ENCODE results near the gene NFKBIZ. TPM values are rescaled to one million over a fixed set of nuclear protein-coding genes. Genes with fewer than 3 reads are reported as not detected.
"Not testable (repeated sequence)": the region's sequence is repeated elsewhere in the genome, so short reads cannot be mapped to it uniquely, and the experiment has no call there.

Gene NFKBIZ
- total and polyA plus RNA-seq, 4 experiments from 2014 or later, result 7.3 to 79.5 (median 44.6) TPM

DNA sequence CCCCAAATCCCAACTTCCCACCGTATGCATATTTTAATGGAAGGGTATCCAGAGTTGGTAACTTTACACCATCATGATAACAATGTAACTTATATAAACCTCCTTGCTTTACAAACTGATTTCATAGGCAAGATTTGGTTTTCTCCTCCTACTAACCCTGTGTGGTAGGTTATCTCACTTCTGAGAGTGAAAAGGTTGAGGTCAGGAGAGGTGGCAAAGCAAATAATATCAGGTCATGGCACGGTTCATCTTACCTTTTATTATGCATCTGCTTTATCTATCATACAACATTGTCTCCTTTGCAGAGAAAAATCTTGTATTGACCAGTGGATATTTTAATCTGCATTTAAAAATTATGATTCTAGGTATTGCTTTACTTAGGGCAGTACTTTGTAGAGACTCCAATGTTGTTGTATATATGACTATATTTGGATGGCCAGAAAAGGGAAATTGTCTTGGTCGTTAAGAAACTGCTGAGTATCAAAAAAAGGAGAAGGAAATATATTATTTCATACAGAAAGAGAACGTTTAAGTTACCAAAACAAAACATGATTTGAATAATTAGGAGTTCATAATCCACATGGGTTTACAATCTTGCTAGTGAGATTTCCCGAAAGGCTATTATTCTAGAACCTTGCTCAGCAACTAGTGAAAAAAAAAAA is 30.4 kb downstream of the NFKBIZ start:
- Histone ChIP-seq H3K27me3 (ENCODE audit: insufficient read depth, low read length) (no peaks in the 10 kb centered on the region), H3K4me1 (ENCODE audit: insufficient read depth, low read length) (no peaks in the 10 kb centered on the region), H3K9me3 (ENCODE audit: control insufficient read depth in 1 of 2, low read length in 2 of 2) (no peaks in the 10 kb centered on the region), H3K4me3 (ENCODE audit: low read length in 2 of 2) (no peak overlapping the region), H3K36me3 (ENCODE audit: insufficient read depth, low read length) (no peaks in the 10 kb centered on the region), H3K27ac (ENCODE audit: low read depth, low read length) (no peak overlapping the region)
- H3K27ac Mint-ChIP-seq, result no peak overlapping the region
- no peak for DNase-seq
- H3K4me3 Mint-ChIP-seq, result no peak overlapping the region
- H3K27me3 Mint-ChIP-seq, result no peaks in the 10 kb centered on the region
- H3K4me1 Mint-ChIP-seq, result no peaks in the 10 kb centered on the region
- H3K9me3 Mint-ChIP-seq, result peaks cover 0 to 4% (median 0%) of the 10 kb centered on the region in 8 donors
- intact Hi-C loops (cut with micrococcal nuclease), result no loop called here
- POLR2A ChIA-PET (ENCODE audit: partially characterized antibody), result no interaction called here
- CTCF ChIA-PET (ENCODE audit: partially characterized antibody), result no interaction called here
- H3K36me3 Mint-ChIP-seq, result no peaks in the 10 kb centered on the region

DNA sequence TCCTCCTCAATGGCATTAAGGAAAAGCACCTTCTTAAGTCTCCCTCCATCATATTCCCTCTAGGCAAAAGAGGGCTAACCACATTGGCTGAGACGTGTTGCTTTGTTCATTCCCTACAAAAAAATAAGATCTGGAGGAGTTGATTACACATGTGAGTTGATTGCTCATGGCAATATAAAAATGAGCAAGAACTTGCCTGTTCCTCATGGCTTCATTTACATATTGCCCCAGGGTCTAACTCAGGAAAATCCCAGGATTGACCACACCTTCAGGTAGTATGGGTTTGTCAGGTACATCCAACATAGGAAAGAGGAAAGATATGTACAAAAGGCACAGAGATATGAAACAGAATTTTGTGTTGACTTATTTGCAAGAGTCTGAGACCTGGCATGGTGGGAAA is 35.5 kb downstream of the NFKBIZ start:
- no peaks in the 10 kb centered on the region for H3K36me3 ChIP-seq (ENCODE audit: insufficient read depth, low read length)
- H3K27ac Mint-ChIP-seq, result no peak overlapping the region
- H3K36me3 Mint-ChIP-seq, result no peaks in the 10 kb centered on the region
- no peak overlapping the region for H3K4me3 ChIP-seq (ENCODE audit: low read length in 2 of 2)
- ChIA-PET POLR2A (ENCODE audit: partially characterized antibody) (no interaction called here), CTCF (ENCODE audit: partially characterized antibody) (no interaction called here)
- no peaks in the 10 kb centered on the region for H3K9me3 ChIP-seq (ENCODE audit: control insufficient read depth in 1 of 2, low read length in 2 of 2)
- no peaks in the 10 kb centered on the region for H3K4me1 ChIP-seq (ENCODE audit: insufficient read depth, low read length)
- H3K27ac ChIP-seq (ENCODE audit: low read depth, low read length), result no peak overlapping the region
- H3K9me3 Mint-ChIP-seq, result peaks cover 0 to 7% (median 0%) of the 10 kb centered on the region in 8 donors
- DNase-seq, result no peak
- H3K4me3 Mint-ChIP-seq, result no peak overlapping the region
- H3K4me1 Mint-ChIP-seq, result no peaks in the 10 kb centered on the region
- no peaks in the 10 kb centered on the region for H3K27me3 Mint-ChIP-seq
- no peaks in the 10 kb centered on the region for H3K27me3 ChIP-seq (ENCODE audit: insufficient read depth, low read length)
- intact Hi-C loops (cut with micrococcal nuclease), result no loop called here

GRCh38 chr3:101885584-101885983 is 36.3 kb downstream of the NFKBIZ start:
- H3K36me3 ChIP-seq (ENCODE audit: insufficient read depth, low read length); H3K9me3 Mint-ChIP-seq; DNase-seq; H3K4me3 ChIP-seq (ENCODE audit: low read length in 2 of 2); H3K4me1 ChIP-seq (ENCODE audit: insufficient read depth, low read length); H3K27me3 Mint-ChIP-seq; H3K4me3 Mint-ChIP-seq; H3K9me3 ChIP-seq (ENCODE audit: control insufficient read depth in 1 of 2, low read length in 2 of 2); H3K4me1 Mint-ChIP-seq; H3K27me3 ChIP-seq (ENCODE audit: insufficient read depth, low read length); H3K27ac ChIP-seq (ENCODE audit: low read depth, low read length); H3K27ac Mint-ChIP-seq; CTCF ChIA-PET (ENCODE audit: partially characterized antibody); intact Hi-C loops (cut with micrococcal nuclease); H3K36me3 Mint-ChIP-seq; POLR2A ChIA-PET (ENCODE audit: partially characterized antibody): not testable (repeated sequence)

DNA sequence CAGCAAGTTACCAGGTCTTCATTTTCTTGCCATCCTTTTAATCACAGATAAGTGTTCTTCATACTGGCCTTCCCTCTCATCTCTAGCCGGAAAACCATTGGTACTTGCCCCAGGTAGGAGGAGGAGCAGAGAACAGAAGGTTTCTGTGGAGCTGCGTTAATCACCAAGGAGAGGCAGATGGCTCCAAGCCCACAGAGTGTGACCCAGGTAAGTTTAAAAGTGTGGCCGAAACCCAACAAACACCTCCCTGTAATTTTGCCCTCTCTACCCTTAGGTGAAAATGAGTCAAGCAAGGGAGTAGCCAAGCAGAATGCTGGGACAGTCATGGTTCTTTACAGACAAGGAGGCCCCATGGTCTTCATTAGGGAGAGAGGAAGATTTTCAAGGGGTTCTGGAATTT is 37.3 kb downstream of the NFKBIZ start:
- H3K27ac Mint-ChIP-seq, result peak overlapping the region in 1 of 7 donors; percentile 11
- Histone ChIP-seq H3K27me3 (ENCODE audit: insufficient read depth, low read length) (no peaks in the 10 kb centered on the region), H3K36me3 (ENCODE audit: insufficient read depth, low read length) (no peaks in the 10 kb centered on the region), H3K27ac (ENCODE audit: low read depth, low read length) (no peak overlapping the region), H3K4me3 (ENCODE audit: low read length in 2 of 2) (no peak overlapping the region), H3K4me1 (ENCODE audit: insufficient read depth, low read length) (no peaks in the 10 kb centered on the region), H3K9me3 (ENCODE audit: control insufficient read depth in 1 of 2, low read length in 2 of 2) (no peaks in the 10 kb centered on the region)
- H3K9me3 Mint-ChIP-seq, result peaks cover 0 to 7% (median 0%) of the 10 kb centered on the region in 8 donors
- ChIA-PET CTCF (ENCODE audit: partially characterized antibody) (no interaction called here), POLR2A (ENCODE audit: partially characterized antibody) (no interaction called here)
- peak overlapping the region in 1 of 8 donors; percentile 12 for H3K4me3 Mint-ChIP-seq
- intact Hi-C loops (cut with micrococcal nuclease), result no loop called here
- no peak for DNase-seq
- H3K36me3 Mint-ChIP-seq, result no peaks in the 10 kb centered on the region
- H3K4me1 Mint-ChIP-seq, result no peaks in the 10 kb centered on the region
- H3K27me3 Mint-ChIP-seq, result no peaks in the 10 kb centered on the region

GRCh38 chr3:101888653-101889052 is 39.3 kb downstream of the NFKBIZ start:
- Histone ChIP-seq H3K36me3 (ENCODE audit: insufficient read depth, low read length) (no peaks in the 10 kb centered on the region), H3K27ac (ENCODE audit: low read depth, low read length) (no peak overlapping the region), H3K4me1 (ENCODE audit: insufficient read depth, low read length) (no peaks in the 10 kb centered on the region), H3K9me3 (ENCODE audit: control insufficient read depth in 1 of 2, low read length in 2 of 2) (no peaks in the 10 kb centered on the region), H3K4me3 (ENCODE audit: low read length in 2 of 2) (no peak overlapping the region), H3K27me3 (ENCODE audit: insufficient read depth, low read length) (no peaks in the 10 kb centered on the region)
- Mint-ChIP-seq H3K4me1 (no peaks in the 10 kb centered on the region), H3K9me3 (peaks cover 0 to 6% (median 0%) of the 10 kb centered on the region in 8 donors), H3K4me3 (no peak overlapping the region), H3K27ac (no peak overlapping the region), H3K27me3 (no peaks in the 10 kb centered on the region), H3K36me3 (no peaks in the 10 kb centered on the region)
- ChIA-PET CTCF (ENCODE audit: partially characterized antibody) (no interaction called here), POLR2A (ENCODE audit: partially characterized antibody) (no interaction called here)
- no peak for DNase-seq
- intact Hi-C loops (cut with micrococcal nuclease), result no loop called here

DNA sequence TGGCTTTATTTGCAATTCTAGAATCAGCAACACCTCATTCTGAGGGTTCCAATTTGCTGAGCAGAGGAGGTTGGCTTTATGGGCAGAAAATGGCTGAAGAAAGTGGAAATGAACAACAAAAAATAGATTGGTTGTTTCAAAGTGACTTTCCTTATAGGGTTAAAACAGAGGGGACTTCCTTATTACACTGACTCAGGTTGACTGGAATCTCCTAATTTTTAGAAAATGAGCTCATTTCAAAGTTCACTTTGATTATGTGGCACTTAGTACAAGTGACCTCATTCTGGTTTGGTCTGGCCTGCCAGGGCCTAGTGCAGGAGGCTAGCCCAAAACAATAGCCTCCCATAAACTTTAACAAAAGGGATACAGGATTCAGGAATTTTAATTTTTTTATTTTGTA is 41.4 kb downstream of the NFKBIZ start:
- no peaks in the 10 kb centered on the region for H3K36me3 Mint-ChIP-seq
- ChIA-PET CTCF (ENCODE audit: partially characterized antibody) (no interaction called here), POLR2A (ENCODE audit: partially characterized antibody) (no interaction called here)
- no peak overlapping the region for H3K27ac Mint-ChIP-seq
- H3K27me3 Mint-ChIP-seq, result no peaks in the 10 kb centered on the region
- no peaks in the 10 kb centered on the region for H3K4me1 ChIP-seq (ENCODE audit: insufficient read depth, low read length)
- intact Hi-C loops (cut with micrococcal nuclease), result no loop called here
- no peak overlapping the region for H3K27ac ChIP-seq (ENCODE audit: low read depth, low read length)
- H3K9me3 Mint-ChIP-seq, result peaks cover 0 to 6% (median 0%) of the 10 kb centered on the region in 8 donors
- DNase-seq, result no peak
- no peaks in the 10 kb centered on the region for H3K9me3 ChIP-seq (ENCODE audit: control insufficient read depth in 1 of 2, low read length in 2 of 2)
- no peaks in the 10 kb centered on the region for H3K36me3 ChIP-seq (ENCODE audit: insufficient read depth, low read length)
- no peaks in the 10 kb centered on the region for H3K27me3 ChIP-seq (ENCODE audit: insufficient read depth, low read length)
- H3K4me3 ChIP-seq (ENCODE audit: low read length in 2 of 2), result no peak overlapping the region
- H3K4me3 Mint-ChIP-seq, result no peak overlapping the region
- no peaks in the 10 kb centered on the region for H3K4me1 Mint-ChIP-seq

- H3K27ac Mint-ChIP-seq, result no peak overlapping the region
- intact Hi-C loops (cut with micrococcal nuclease), result no loop called here
- H3K4me3 ChIP-seq (ENCODE audit: low read length in 2 of 2), result no peak overlapping the region
- no peaks in the 10 kb centered on the region for H3K27me3 Mint-ChIP-seq
- CTCF ChIA-PET (ENCODE audit: partially characterized antibody), result no interaction called here
- no peaks in the 10 kb centered on the region for H3K36me3 ChIP-seq (ENCODE audit: insufficient read depth, low read length)
- H3K4me3 Mint-ChIP-seq, result no peak overlapping the region
- H3K4me1 Mint-ChIP-seq, result no peaks in the 10 kb centered on the region
- H3K27me3 ChIP-seq (ENCODE audit: insufficient read depth, low read length), result no peaks in the 10 kb centered on the region
- no peaks in the 10 kb centered on the region for H3K36me3 Mint-ChIP-seq
- no peaks in the 10 kb centered on the region for H3K4me1 ChIP-seq (ENCODE audit: insufficient read depth, low read length)
- no peak overlapping the region for H3K27ac ChIP-seq (ENCODE audit: low read depth, low read length)
- H3K9me3 ChIP-seq (ENCODE audit: control insufficient read depth in 1 of 2, low read length in 2 of 2), result no peaks in the 10 kb centered on the region
- DNase-seq, result no peak
- POLR2A ChIA-PET (ENCODE audit: partially characterized antibody), result no interaction called here
- peaks cover 0 to 5% (median 0%) of the 10 kb centered on the region in 8 donors for H3K9me3 Mint-ChIP-seq
These were observed 43.3 kb downstream of the NFKBIZ start for GRCh38 chr3:101892648-101893047.

All from CD4-positive, alpha-beta memory T cell (primary cell).